H1 (cell line): ENCODE measurements around the gene FBXL15. TPM values are rescaled to one million over a fixed set of nuclear protein-coding genes. Genes with fewer than 3 reads are reported as not detected.

Source experiments
- CTCF ChIA-PET: fragments of 300-600 bp; sonication (Branson Sonifier 250); formaldehyde crosslinking; loops from one replicate; lab custom pipeline; 2021; ENCODE audit not compliant: partially characterized antibody; lab: Charles Lee
- POLR2A ChIA-PET: fragments of 300-600 bp; sonication (Branson Sonifier 250); formaldehyde crosslinking; loops from one replicate; lab custom pipeline; 2021; ENCODE audit warnings: inconsistent platforms; ENCODE audit not compliant: partially characterized antibody; lab: Charles Lee
- DNase-seq, 2 experiments: peaks; one replicate each; pipeline versions ENCODE4 v3.0.0 to v3.0.0-alpha.2; 2010 to 2022; ENCODE audit warnings: low spot score in 2 of 2, low read depth in 1 of 2, mixed read lengths in 1 of 2
- FAIRE-seq: peaks from 2 replicates; lab custom pipeline; 2011; peaks lifted over from hg19 to GRCh38; lab: Jason Lieb, UNC
- H2AFZ ChIP-seq: 2 replicates; pipeline ENCODE4 v1.8.1; 2012; ENCODE audit warnings: low read length, inconsistent platforms
- H2AK5ac ChIP-seq: 2 replicates; pipeline ENCODE4 v1.6.1; 2013; ENCODE audit warnings: low read depth, low read length
- H2BK120ac ChIP-seq: replicated peaks from 2 replicates; pipeline ENCODE3; 2013; ENCODE audit warnings: low read depth, low read length, inconsistent platforms
- H2BK12ac ChIP-seq: 2 replicates; pipeline ENCODE4 v1.6.1; 2013; ENCODE audit warnings: low read depth, low read length
- H2BK15ac ChIP-seq: 2 replicates; pipeline ENCODE4 v1.6.1; 2013; ENCODE audit warnings: low read length
- H2BK20ac ChIP-seq: 2 replicates; pipeline ENCODE4 v1.6.1; 2013; ENCODE audit warnings: low read length
- H2BK5ac ChIP-seq: 2 replicates; pipeline ENCODE4 v1.6.1; 2013; ENCODE audit warnings: low read depth, low read length
- H3K14ac ChIP-seq: 2 replicates; pipeline ENCODE4 v1.6.1; 2013; ENCODE audit warnings: inconsistent platforms; ENCODE audit not compliant: insufficient read length
- H3K18ac ChIP-seq: 2 replicates; pipeline ENCODE4 v1.6.1; 2013; ENCODE audit warnings: low read length; ENCODE audit errors: extremely low read depth
- H3K23ac ChIP-seq: 2 replicates; pipeline ENCODE4 v1.6.1; 2013; ENCODE audit warnings: inconsistent platforms; ENCODE audit not compliant: insufficient read length
- H3K23me2 ChIP-seq: 2 replicates; pipeline ENCODE4 v1.6.1; 2013; ENCODE audit warnings: low read depth, low read length
- H3K27ac ChIP-seq: 2 replicates; pipeline ENCODE4 v1.6.1; 2011; ENCODE audit warnings: low read depth, low read length, inconsistent platforms
- H3K27me3 ChIP-seq, 4 experiments: replicated peaks in 1 of 4; 1 replicate in 1 of 4; 2 replicates in 3 of 4; pipeline versions ENCODE4 v1.6.1 to v1.8.1; 2011 to 2013; ENCODE audit warnings: low read length in 3 of 4, mild to moderate bottlenecking in 3 of 4, inconsistent platforms in 2 of 4, mixed read lengths in 2 of 4, moderate library complexity in 1 of 4; ENCODE audit not compliant: control insufficient read depth in 3 of 4, insufficient read depth in 3 of 4; ENCODE audit errors: extremely low read depth in 1 of 4
- H3K36me3 ChIP-seq, 4 experiments: 2 replicates each; pipeline versions ENCODE4 v1.6.1 to v1.8.1; 2011 to 2013; ENCODE audit warnings: mild to moderate bottlenecking in 4 of 4, low read length in 3 of 4, moderate library complexity in 2 of 4, control low read depth in 1 of 4, inconsistent platforms in 1 of 4; ENCODE audit not compliant: insufficient read depth in 4 of 4, control insufficient read depth in 2 of 4
- H3K4ac ChIP-seq: replicated peaks from 2 replicates; pipeline ENCODE3; 2013; ENCODE audit warnings: low read length, low read depth, mixed read lengths, inconsistent platforms; ENCODE audit not compliant: insufficient read length
- H3K4me1 ChIP-seq, 4 experiments: replicated peaks in 1 of 4; 1 replicate in 1 of 4; 2 replicates in 3 of 4; pipeline versions ENCODE4 v1.6.1 to v1.8.1; 2011 to 2013; ENCODE audit warnings: low read length in 3 of 4, inconsistent platforms in 2 of 4, mixed read lengths in 1 of 4; ENCODE audit not compliant: insufficient read depth in 4 of 4, control insufficient read depth in 3 of 4
- H3K4me2 ChIP-seq, 2 experiments: 2 replicates each; pipeline versions ENCODE4 v1.6.1 to v1.8.1; 2011 to 2013; ENCODE audit warnings: low read depth in 2 of 2, low read length in 2 of 2, control low read depth in 1 of 2, inconsistent platforms in 1 of 2, mild to moderate bottlenecking in 1 of 2; ENCODE audit not compliant: insufficient read depth in 1 of 2
- H3K4me3 ChIP-seq, 4 experiments: fragments of 200-600, 300-600 bp in 1 of 4; sonication (generic), shearing (Covaris generic), sonication (Bioruptor Twin) in 1 of 4; 2 replicates each; pipeline versions ENCODE4 v1.5.1 to v1.8.1; 2011 to 2016; ENCODE audit warnings: low read length in 4 of 4, low read depth in 3 of 4, control low read depth in 2 of 4, inconsistent platforms in 2 of 4, mild to moderate bottlenecking in 2 of 4, mixed read lengths in 1 of 4, moderate library complexity in 1 of 4; ENCODE audit not compliant: insufficient read depth in 2 of 4; ENCODE audit errors: extremely low read depth in 1 of 4
- H3K56ac ChIP-seq: replicated peaks from 2 replicates; pipeline ENCODE3; 2013; ENCODE audit warnings: low read depth, mild to moderate bottlenecking, mixed read lengths, low read length, inconsistent platforms; ENCODE audit not compliant: insufficient read length
- H3K79me1 ChIP-seq: 2 replicates; pipeline ENCODE4 v1.6.1; 2013; ENCODE audit warnings: low read depth, low read length, control low read depth
- H3K79me2 ChIP-seq, 2 experiments: 2 replicates each; pipeline versions ENCODE4 v1.6.1 to v1.8.1; 2012 to 2013; ENCODE audit warnings: low read length in 2 of 2, mild to moderate bottlenecking in 2 of 2, inconsistent platforms in 1 of 2; ENCODE audit not compliant: insufficient read depth in 2 of 2, control insufficient read depth in 1 of 2
- H3K9ac ChIP-seq, 4 experiments: replicated peaks in 1 of 4; 1 replicate in 1 of 4; 2 replicates in 3 of 4; pipeline versions ENCODE4 v1.6.1 to v1.8.1; 2011 to 2013; ENCODE audit warnings: low read depth in 3 of 4, low read length in 3 of 4, control low read depth in 2 of 4, mild to moderate bottlenecking in 2 of 4, moderate library complexity in 2 of 4, inconsistent platforms in 1 of 4; ENCODE audit errors: extremely low read depth in 1 of 4
- H3K9me3 ChIP-seq, 2 experiments: 2 replicates each; pipeline versions ENCODE4 v1.6.1 to v1.8.1; 2012 to 2013; ENCODE audit warnings: mild to moderate bottlenecking in 2 of 2, moderate library complexity in 2 of 2, control low read depth in 1 of 2, inconsistent platforms in 1 of 2, low read depth in 1 of 2, low read length in 1 of 2, mixed read lengths in 1 of 2; ENCODE audit not compliant: insufficient read depth in 2 of 2
- H4K20me1 ChIP-seq, 2 experiments: replicated peaks in 1 of 2; 2 replicates each; pipeline versions ENCODE3 to v1.8.1; 2011 to 2013; ENCODE audit warnings: inconsistent platforms in 2 of 2, low read length in 2 of 2, mild to moderate bottlenecking in 1 of 2; ENCODE audit not compliant: insufficient read depth in 2 of 2, control insufficient read depth in 1 of 2
- H4K5ac ChIP-seq: 2 replicates; pipeline ENCODE4 v1.6.1; 2013; ENCODE audit warnings: low read length, low read depth, mixed read lengths, inconsistent platforms; ENCODE audit not compliant: insufficient read length
- H4K8ac ChIP-seq: 2 replicates; pipeline ENCODE4 v1.8.0; 2013; ENCODE audit warnings: mild to moderate bottlenecking, moderate library complexity, low read length, inconsistent platforms; ENCODE audit not compliant: insufficient read depth; ENCODE audit errors: extremely low read depth
- H4K91ac ChIP-seq: replicated peaks from 2 replicates; pipeline ENCODE3; 2013; ENCODE audit warnings: low read length, mixed read lengths, inconsistent platforms; ENCODE audit not compliant: insufficient read length
- CREB1 ChIP-seq: IDR thresholded peaks from 2 replicates; pipeline ENCODE4 v1.6.1; 2012; ENCODE audit warnings: inconsistent platforms
- EZH2 ChIP-seq: fragments of 200-600 bp; sonication (generic); IDR thresholded peaks from 2 replicates; pipeline ENCODE4 v1.7.1; 2012; ENCODE audit warnings: low read depth, mild to moderate bottlenecking, moderate library complexity, low read length, inconsistent platforms; ENCODE audit not compliant: severe bottlenecking
- WGBS, 2 experiments: shearing (Covaris generic) in 1 of 2; methylation state at CpG; one replicate each; pipeline versions ENCODE4 v1.1.6 to v1.1.7; 2013 to 2015; ENCODE audit warnings: low lambda C conversion rate in 2 of 2, mixed read lengths in 2 of 2, inconsistent platforms in 1 of 2, low coverage in 1 of 2, missing lambda C conversion rate in 1 of 2; ENCODE audit not compliant: insufficient replicate concordance in 2 of 2, insufficient coverage in 1 of 2, insufficient read length in 1 of 2; ENCODE audit errors: extremely low coverage in 1 of 2, missing lambda C conversion rate in 1 of 2; 5-methylcytosine and 5-hydroxymethylcytosine counted together
- polyA plus RNA-seq, 7 experiments: library from polyadenylated mRNA; depleted of rRNA in 3 of 7; stranded (reverse) in 5 of 7; unstranded in 2 of 7; fragments of >200 nt in 5 of 7; fragments of 200-250 nt in 2 of 7; gene quantifications; 1 replicate in 5 of 7; 2 replicates in 1 of 7; 4 replicates in 1 of 7; pipeline versions ENCODE4 v1.2.1 to v1.2.3, GENCODE V29; 2011 to 2013; ENCODE audit warnings: missing spikeins in 2 of 7, mixed read lengths in 2 of 7
- total RNA-seq: library from RNA; stranded (reverse); fragmentation: NEBNext Ultra II Directional; extraction: Animal tissue kit (Norgen Biotek cat#: 25700); gene quantifications from 2 replicates; pipeline ENCODE4 v1.2.1, GENCODE V29; 2021

Gene FBXL15
- total and polyA plus RNA-seq, 2 of the 8 experiments (the other 6 are each of a cell fraction or from before 2014, with no cell fraction given): 11.3 to 22.6 TPM

- Histone ChIP-seq H2AK5ac (no peak overlapping the region), H3K23ac (no peak overlapping the region), H3K4me1 (peaks cover 0 to 25% (median 10%) of the 10 kb centered on the region in 4 experiments; a peak in 5 of 7 replicates), H3K4me3 (peak overlapping the region; percentile 74 to 92 (median 80)), H3K23me2 (peaks cover 32% of the 10 kb centered on the region), H2BK12ac (no peak overlapping the region), H4K91ac (peak overlapping the region; percentile 5), H4K5ac (no peak overlapping the region), H3K4ac (peak overlapping the region; percentile 50), H3K56ac (peak overlapping the region; percentile 19), H3K36me3 (0 out of 8 replicates have a peak, but pooled peaks cover 0 to 3% (median 0%) of the 10 kb centered on the region in 4 experiments), H2BK20ac (no peak overlapping the region), H3K79me2 (no peaks in the 10 kb centered on the region), H3K4me2 (peak overlapping the region; percentile 88 to 100), H3K79me1 (no peaks in the 10 kb centered on the region), H3K9me3 (no peaks in the 10 kb centered on the region), H2BK120ac (no peak overlapping the region), H3K27me3 (no peaks in the 10 kb centered on the region), H3K14ac (no peak overlapping the region), H3K27ac (no peak overlapping the region), H3K9ac (no peak overlapping the region; a peak in 1 of 7 replicates), H4K8ac (no peak overlapping the region), H3K18ac (no peak overlapping the region), H2AFZ (peak overlapping the region; percentile 77; the same call in 1 of the 2 replicates), H2BK15ac (no peak overlapping the region), H2BK5ac (no peak overlapping the region; the same call in 1 of the 2 replicates), H4K20me1 (peaks cover 5 to 9% of the 10 kb centered on the region in 2 experiments)
- no peak for DNase-seq
- TF ChIP-seq CREB1 (no peak), EZH2 (peak; percentile 29)
- FAIRE-seq: no peak
- 1% methylated on average over 21 of the region's 21 CpGs; no CpG with 5 or more reads in 1 of the 2 experiments for WGBS, 2 experiments
- ChIA-PET CTCF (interaction anchor here (0.6 to 9.5 kb wide), 19 partner anchors 10 to 1676 kb away, joined by 3 to 78 read pairs (median 7); partner anchors contain the start of genes C10orf95 and CUEDC2), POLR2A (interaction anchor here (0.6 to 7.9 kb wide), 14 partner anchors 9 to 269 kb away, joined by 3 to 56 read pairs (median 14); partner anchors contain the start of genes C10orf95, CUEDC2 and NFKB2)
These were observed 389 bp upstream of the FBXL15 start for GRCh38 chr10:102420181-102420713.
